Endometrial microvascular endothelial cells (primary cell): ENCODE results near the gene PIBF1. TPM values are rescaled to one million over a fixed set of nuclear protein-coding genes. Genes with fewer than 3 reads are reported as not detected.

Experiments used
- in situ Hi-C: cut with HindIII; loops from 2 replicates; pipeline ENCODE4 v1.10.0; 2017; ENCODE audit warnings: low sequenced_read_pairs, low pct_unique_long_range_greater_than_20kb; ENCODE audit errors: inconsistent ontology term
- total RNA-seq: library from RNA; depleted of rRNA; stranded (reverse); fragments of >200 nt; gene quantifications from one replicate; pipeline ENCODE4 v1.2.3, GENCODE V29; 2015; ENCODE audit errors: inconsistent ontology term

PIBF1 gene
- total RNA-seq, 1 donor from 2014 or later, result 7.0 TPM

DNA sequence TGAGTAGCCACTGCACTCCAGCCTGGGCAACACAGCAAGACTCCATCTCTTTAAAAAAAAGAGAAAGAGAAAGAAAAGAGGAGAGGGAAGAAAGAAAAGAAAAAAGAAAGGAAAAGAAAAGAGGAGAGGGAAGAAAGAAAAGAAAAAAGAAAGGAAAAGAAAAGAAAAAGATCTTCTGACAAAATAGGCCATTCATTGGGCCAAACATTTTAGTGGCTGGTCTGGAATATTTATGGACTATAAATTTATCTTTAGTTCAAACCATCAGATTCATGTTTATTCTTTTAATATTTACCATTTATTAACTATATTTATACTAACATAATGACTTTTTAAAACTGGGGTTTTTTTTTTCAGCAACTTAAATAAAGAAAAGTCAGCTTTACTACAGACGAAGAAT is 191.3 kb downstream of the PIBF1 start:
- in situ Hi-C loops, result no loop called here

DNA sequence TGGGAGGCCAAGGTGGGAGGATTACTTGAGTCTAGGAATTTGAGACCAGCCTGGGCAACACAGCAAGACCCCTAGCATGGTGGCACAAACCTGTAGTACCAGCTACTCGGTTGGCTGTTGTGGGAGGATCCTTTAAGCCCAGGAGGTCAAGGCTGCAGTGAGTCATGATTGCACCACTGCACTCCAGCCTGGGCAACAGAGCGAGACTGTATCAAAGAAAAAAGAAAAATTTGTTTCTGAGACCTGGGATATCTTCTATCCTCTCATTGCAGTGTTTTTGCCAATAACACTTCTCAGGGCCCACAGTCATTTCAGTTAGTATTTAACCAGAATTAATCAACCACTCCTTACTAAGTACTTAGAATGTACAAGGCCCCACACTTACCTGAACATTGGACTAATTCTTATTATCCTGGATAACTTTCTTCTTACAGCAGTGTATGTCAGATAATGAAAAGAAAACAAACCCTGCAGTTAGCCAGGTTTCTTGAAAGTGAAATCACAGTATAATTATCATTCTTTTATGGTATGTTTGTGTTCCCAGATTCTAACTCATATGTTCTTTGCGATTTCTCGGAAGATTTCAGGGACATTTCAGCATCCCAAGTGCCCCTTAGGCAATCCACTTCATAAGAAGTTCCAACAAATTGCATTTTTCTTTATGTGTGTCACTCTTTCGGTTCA is 201.3 kb downstream of the PIBF1 start:
- in situ Hi-C loops, result no loop called here

DNA sequence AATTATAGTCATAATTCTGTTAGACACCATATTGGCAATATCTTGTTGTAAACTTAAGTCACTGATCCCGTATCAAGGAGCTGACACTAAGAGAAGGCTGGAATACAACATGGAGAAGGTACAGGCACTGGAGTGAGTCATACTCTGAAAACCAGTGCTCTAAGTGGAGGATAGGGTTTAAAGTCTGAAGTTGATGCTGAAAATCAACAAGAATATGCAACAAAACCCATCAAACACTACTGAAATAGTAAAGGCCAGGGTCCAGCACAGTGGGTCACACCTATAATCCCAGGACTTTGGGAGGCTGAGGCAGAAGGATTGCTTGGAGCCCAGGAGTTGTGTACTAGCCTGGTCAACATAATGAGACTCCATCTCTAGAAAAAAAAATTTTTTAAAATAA is 203.7 kb downstream of the PIBF1 start:
- in situ Hi-C loops, result no loop called here

DNA sequence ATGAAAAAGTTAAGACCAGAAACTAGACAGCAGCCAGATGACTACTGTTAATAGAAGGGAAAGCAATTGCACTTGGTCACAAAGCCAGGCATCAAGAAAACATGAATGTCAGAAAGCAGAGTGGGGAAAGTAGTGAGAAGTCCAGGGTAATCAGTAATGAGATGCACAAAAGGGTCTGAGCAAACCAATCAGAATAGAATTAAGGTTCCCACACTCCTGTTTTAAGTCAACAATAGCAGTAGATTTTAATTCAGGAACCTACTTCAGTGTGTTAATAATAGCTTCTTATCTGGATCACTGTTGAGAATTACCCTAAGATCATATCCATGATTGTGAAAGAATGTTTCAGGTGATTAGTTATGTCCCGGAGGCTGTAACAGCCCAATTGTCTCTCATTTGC is 204.3 kb downstream of the PIBF1 start:
- in situ Hi-C loops, result no loop called here

DNA sequence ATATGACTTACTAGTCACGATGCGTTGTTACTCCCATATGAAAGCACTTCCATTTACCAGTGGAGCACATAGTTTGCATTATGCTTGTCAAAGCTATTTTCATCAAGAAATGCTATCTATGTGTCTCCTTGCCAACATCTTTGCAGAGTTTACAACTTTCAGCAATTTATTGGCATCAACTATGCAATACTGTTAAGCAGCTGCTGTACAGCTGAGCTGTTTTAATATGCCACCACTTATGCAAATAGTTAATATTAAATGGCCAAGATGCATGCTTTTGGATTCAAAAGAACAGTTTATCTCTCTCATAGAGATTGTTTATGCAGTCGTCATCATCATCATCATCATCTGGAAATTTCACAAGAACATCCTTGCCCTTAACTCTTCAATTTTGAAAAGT is 209.0 kb downstream of the PIBF1 start:
- in situ Hi-C loops, result no loop called here

DNA sequence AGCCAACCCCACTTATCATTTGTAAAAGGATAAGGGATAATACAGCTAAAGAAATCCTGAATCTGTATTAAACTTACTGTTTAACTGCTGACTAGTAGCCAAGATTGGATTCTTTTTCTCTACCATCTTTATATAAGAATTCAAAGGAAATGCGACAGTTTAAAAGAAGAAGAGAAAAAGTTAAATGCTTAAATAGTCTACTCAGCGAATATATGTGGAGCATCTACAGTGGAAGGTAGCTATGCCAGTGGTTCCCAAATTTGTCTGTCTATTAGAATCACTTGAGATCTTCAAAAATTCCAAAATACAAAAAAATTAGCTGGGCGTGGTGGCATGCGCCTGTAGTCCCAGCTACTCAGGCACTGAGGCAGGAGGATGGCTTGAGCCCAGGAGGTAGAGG is 216.1 kb downstream of the PIBF1 start:
- in situ Hi-C loops, result no loop called here

DNA sequence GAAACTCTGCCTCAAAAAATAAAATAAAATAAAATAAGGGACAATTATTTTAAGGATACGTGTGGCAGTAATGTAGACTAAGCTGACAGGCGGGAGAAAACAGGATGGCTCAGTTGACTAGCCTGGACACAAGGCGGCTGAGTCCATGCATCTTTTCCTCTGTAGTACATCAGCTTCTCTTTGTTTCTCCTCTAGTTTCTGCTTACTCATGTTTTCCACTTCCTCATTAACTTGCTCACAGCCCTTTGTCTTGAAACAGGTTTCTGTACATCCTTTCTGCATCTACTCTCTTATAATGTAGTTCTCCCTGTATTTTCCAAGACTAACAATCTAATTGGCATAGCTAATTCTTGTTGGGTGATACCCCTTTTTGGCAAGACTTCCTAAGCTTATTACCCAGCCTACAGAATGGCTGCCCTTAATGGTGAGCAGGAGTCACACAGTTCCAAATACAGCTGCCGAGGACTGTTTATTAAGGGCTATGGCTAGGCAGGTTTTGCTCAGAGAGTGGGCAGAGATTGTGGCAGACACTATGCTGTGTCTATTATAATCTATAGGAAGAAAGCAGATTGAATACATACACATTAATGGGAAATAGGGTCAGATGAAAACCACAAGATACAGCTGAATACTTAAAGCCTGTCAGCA is 218.2 kb downstream of the PIBF1 start:
- in situ Hi-C loops, result no loop called here

DNA sequence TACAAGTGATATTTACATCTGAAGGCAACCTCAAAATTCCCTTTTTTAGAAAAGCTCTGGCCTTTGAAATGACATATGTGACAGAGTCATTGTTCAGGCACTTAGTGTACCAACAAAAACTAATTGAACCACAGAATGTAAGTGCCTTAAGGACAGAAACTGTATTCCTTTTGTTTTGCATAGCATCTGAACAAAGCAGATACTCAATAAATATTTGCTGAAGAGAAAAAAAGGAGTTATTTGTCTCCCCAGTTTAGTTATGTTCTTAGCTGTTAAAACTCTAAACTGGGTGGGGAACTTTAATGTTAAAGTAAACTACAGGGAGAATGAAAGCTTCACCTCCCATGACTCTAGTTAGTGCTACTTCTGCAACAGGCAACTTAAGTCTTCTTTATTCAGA is 220.0 kb downstream of the PIBF1 start:
- in situ Hi-C loops, result no loop called here

DNA sequence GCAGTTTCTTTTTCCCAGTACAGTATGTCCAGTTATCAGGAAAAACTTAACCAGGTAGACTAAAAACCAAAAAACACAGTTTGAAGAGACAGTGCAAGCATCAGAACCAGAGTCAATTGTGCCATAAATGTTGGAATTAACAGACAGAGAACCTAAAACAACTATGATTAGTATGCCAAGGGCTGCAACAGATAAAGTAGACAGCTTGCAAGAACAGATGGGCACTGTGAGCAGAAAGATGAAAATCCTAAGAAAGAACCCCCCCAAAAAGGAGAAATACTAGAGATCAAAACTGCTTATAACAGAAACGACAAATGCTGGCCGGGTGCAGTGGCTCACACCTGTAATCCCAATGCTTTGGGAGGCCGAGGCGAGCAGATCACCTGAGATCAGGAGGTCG is 229.8 kb downstream of the PIBF1 start:
- in situ Hi-C loops, result no loop called here

DNA sequence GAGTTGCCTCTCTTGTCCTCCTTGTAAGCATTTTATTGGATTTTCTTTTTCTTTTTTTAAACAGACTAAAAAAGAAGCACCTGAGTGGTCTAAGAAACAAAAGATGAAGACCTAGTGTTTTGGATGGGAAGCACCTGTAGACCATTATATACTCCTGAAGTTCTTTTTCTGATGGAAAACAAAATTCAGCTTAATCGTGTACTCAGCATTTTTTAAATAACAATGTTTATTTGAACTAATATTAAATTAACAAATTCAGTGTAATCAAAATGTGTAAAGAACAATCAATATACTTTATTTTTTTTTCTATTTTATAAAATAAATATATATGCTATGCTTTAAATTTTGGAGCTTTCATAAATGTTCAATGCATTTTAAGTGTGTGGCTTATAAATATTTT is 233.9 kb downstream of the PIBF1 start:
- in situ Hi-C loops, result no loop called here

DNA sequence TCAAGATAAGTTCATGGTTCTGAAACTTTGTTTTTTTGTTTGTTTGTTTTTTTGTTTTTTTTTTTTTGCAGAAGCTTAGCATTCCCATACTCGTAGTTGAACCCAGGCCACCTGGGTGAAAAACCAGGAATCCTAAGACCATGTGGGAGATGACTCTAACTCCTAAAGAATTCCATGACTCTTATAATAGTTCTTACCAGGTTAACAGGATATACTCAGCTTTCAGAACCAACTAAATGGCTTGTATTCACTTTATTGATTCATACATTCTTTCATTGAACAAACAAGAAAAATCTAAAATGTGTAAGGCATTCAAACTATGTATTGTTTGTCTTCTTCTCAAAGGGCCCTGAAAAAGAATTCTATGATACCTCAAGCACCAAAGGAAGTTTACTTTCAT is 236.4 kb downstream of the PIBF1 start:
- in situ Hi-C loops, result no loop called here

DNA sequence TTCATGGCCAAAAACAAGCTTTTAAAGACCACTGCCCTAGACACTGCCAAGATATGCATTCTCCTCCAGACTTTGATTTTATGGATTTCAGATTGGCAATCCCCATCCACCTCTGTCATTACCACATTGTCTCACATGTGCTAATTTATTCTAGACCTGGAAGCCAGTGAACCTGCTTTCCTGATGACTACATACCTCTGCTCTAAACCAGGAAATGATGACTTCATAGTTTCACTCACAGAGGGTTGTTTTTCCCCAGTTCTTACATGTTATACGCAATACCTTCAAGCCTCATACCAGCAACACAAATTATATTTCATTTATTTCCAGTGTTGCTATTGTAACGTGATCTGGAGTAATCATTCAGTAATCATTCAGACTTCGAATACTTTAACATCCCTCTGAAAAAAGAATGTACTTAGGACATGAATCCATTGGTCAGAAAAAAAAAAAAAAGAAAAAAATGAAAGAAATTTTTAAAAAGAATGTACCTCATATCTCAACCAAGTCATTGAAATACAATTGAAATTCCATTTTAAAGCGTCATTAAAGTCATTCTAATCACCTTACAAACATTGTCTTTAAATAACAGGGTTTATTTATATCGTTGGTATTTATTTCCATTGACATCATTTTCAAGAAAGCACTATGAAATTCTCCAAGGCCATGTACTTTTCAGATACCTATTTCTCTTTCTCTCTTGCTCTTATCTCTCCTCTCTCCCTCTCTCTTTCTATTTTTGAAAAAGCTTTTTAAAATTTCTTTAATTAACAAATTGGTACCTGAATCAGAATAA is 243.5 kb downstream of the PIBF1 start:
- in situ Hi-C loops, result no loop called here

DNA sequence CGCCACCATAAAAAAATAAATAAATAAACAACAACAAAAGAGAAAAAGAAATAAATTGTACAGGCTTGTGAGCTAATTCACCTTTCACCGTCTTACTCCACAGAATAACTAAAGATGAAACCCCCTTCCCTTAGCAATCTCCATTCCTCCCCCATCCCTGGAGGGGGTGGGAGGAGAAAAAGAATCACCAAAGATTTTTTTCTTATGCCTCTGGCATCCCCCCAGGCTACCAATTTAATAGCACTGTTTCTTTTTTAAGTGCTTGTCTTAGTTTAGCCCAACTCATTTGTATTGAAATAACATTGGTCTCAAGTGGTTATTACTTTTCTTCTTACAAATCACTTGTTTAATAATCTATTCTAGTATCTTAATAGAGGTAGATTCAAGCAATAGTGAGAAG is 253.0 kb downstream of the PIBF1 start:
- in situ Hi-C loops, result no loop called here

DNA sequence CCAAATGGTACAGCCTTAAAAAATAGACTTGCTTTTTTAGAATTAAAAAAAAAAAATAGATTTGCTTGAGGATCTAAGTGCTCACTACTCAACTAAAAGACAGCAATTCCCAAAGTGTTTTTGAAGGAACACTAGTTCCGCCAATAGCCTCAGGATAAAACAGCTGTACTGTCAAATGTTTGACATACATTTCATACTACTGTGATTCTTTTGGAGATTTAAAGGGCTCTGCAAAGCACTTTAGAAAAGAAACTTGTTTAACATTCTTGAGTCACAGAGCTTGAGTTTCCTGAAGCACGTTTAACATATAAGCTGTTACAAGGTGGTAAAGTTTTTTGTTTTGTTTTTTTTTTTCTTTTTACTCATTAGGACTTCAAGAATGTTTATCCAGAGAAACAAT is 253.7 kb downstream of the PIBF1 start:
- in situ Hi-C loops, result no loop called here

DNA sequence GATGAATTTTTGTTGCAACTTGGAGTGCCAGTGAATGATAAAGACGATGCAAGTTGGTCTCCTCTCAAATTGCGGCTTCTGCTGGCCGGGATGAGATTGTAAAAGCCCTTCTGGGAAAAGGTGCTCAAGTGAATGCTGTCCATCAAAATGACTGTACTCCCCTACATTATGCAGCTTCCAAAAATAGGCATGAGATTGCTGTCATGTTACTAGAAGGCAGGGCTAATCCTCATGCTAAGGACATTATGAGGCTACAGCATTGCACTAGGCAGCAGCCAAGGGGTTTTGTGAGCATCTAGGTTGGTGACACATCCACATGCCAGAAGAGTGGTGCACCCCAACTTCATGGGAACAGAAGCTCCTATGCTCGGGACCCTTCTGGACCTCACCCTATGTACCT is 254.6 kb downstream of the PIBF1 start:
- in situ Hi-C loops, result no loop called here

DNA sequence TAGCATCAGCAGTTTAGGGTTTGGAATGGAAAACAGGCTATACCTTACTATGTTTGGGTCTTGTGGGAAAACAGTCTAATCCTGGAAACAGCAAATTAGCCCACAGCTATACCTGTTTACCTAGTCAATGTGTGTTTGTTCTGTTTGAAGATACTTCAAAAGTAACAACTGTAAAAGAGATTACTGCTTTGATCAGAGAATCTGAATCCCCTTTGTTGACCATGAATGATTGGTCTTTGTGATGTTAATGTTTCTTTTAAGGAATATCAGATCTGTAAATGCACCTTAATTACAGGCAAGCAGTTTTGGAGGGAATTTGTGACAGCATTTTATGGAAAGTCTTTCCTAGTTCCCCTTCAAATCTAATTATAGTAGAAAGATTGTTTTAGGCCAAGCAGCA is 256.1 kb downstream of the PIBF1 start:
- in situ Hi-C loops, result no loop called here

DNA sequence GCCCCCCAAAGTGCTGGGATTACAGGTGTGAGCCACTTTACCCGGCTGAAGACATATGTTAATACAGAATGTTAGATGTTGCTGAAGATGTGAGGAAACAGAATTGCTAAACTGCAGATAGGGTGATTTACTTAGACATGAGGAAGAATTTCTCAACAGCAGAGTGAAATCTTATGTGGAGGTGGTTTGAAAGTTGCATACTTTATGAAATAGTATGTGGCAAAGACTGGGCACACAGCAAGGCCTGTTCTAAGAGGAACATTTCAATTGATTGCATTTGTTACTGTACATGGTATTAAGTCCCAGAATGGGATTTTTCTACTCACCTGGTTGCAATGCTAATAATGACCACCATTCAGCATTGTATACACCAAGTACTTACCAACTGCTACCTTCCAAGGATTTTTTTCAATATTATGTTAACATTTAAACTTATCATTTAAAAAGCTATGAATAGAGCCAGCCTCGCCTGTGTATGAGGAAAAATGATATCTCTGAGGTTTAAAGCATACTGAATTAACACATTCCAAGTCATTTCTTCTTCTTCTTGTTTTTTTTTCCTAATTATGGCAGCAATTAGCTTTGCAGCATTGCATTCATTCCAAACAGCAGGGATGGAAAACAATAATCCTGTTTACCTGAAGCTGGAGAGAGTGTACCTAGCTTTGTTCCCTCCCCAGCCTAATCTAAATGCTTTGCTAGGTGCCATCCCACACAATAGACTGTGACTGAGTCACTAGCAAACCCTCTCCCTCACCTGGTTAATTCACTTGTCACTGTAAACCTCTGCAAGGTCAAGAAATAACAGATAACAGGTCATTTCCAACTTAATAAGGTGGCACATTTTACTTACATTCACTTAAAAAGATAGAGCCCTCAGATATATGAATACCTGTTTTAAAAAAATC is 257.5 kb downstream of the PIBF1 start:
- in situ Hi-C loops, result no loop called here

DNA sequence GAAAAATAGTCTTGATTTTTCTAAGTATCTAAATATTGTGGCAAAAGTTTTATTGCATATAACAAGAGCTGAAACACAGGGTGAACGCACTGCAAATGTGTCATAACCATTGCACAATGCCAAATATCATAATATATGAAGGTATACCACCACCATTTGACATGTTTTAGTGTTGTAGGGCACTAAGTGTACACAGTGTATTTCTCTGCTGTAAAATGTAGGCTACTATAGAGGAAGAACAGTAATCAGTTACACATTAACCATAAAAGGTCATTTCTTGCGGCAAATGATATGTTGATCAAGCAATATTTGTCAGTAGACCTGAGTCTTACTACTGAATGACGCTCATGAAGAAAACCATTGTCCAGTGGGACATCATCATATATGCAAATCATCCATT is 258.6 kb downstream of the PIBF1 start:
- in situ Hi-C loops, result no loop called here

DNA sequence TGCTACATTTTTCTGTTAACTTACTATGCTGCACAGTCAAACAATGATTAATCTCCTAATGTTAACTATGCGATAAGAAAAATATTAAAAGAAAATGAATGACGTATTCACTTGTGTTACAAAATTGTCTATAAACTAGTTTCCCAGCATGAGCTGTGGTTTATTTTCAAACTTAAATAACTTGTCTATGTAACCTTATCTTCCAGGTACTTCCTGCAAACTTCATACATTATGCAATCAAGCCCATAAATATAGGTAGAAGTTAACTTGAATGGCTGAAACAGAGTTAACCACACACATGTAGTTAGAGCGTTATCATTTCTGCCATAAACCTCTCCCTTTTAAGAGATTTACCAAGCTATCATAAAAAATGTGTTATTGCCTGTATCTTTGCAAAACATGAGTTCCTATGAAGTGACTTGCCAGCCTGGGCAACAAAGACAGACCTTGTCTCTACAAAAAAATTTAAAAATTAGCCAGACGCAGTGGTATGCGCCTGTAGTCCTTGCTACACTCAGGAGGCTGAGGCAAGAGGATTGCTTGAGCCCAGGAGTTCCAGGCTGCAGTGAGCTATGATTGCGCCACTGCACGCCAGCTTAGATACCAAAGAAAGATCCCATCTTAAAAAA is 259.1 kb downstream of the PIBF1 start:
- in situ Hi-C loops, result no loop called here
